GM12801 (cell line): Measurements from ENCODE around the gene ZNF888.
"Not testable (repeated sequence)": the region's sequence is repeated elsewhere in the genome, so short reads cannot be mapped to it uniquely, and the experiment has no call there.

ENCODE experiments used
- CTCF ChIP-seq: IDR thresholded peaks from one replicate; pipeline ENCODE4 v1.5.1; 2011; ENCODE audit warnings: control low read depth; ENCODE audit not compliant: insufficient read length; ENCODE audit errors: extremely low read depth

ZNF888 gene

GRCh38 chr19:52891336-52891735, 31.9 kb downstream of the ZNF888 start:
- no peak for TF ChIP-seq CTCF

GRCh38 chr19:52889931-52890330, 33.3 kb downstream of the ZNF888 start:
- no peak for TF ChIP-seq CTCF

- TF ChIP-seq CTCF, result no peak
Measured at GRCh38 chr19:52889076-52889475, 34.2 kb downstream of the ZNF888 start.

GRCh38 chr19:52880895-52881389, 42.3 kb downstream of the ZNF888 start:
- no peak for TF ChIP-seq CTCF

GRCh38 chr19:52871466-52871865, 51.8 kb downstream of the ZNF888 start:
- no peak for TF ChIP-seq CTCF

GRCh38 chr19:52857378-52858191, 65.6 kb downstream of the ZNF888 start, which contains the start of gene ZNF468:
ZNF468 (minus strand) TSS chr19:52857619; CDS start chr19:52854272, 3,347 bp downstream.
- not testable (repeated sequence) for TF ChIP-seq CTCF
